NCI-H82 (cell line): Measurements from ENCODE around the gene ETDA.
"Not testable (repeated sequence)": the region's sequence is repeated elsewhere in the genome, so short reads cannot be mapped to it uniquely, and the experiment has no call there.

Experiments
- DNase-seq: peaks from one replicate; lab custom pipeline; 2025; lab: John Stamatoyannopoulos, UW

ETDA gene

DNA sequence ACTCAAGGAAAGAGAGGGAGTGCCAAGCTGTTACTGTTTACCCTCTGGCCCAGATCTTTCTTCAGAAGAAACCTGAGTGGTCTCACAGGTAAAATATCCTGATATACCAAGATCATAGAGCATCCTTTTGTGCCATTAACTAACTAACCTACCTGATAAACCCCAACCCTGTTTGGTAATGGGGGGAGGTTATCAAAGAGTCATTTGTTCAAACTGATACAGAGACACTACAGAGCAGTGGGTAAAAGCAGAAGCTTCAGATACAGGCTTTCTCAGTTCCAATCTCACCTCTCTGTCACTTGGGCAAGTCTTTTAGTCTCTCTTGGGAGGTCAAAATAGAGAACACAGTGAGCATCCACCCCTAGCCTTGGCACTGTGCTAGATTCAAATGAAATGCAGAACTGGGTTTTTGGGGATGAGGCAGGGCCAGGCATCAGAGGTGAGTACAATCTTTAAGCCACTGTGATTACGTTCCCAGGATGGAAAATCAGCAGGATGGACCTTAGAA is at the start of gene ETDA:
Gene ETDA, plus strand, starts transcription at position 51 of the 508 bp plus-strand sequence. CDS start 1,216 bp downstream, outside the sequence.
- DNase-seq: not testable (repeated sequence)

- DNase-seq: peak; percentile 18
Observed at GRCh38 chrX:135206427-135206826, 45.4 kb upstream of the ETDA start.

DNA sequence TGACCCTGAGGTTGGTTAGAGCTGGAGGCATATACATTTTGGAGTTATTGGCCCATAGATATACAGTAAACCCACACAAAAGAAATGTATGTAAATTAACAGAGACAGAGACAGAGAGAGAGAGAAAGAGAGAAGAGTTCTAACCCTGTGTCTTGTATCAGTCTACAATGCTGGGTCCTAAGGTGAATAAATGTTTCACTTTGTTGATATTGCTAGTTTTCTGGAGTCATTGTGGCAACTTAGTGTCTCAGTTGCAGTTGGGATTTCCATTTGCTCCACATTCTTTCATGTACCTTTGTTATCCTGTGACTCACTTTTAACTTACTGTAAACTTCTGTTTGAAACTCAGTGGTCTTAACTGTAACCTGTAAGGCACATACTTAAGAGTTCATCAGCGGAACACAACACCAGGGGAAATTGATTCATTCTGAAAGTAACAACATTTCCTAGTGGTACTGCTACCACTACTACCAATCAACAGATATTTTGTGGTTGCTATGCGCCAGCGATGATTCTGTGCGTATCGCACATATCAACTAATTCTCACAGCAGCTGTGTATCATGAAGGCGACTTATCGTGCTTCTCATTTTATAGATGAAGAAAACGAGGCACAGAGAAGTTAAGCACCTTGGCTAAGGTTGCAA is 38.5 kb upstream of the ETDA start:
- DNase-seq: no peak

GRCh38 chrX:135245989-135246388 is 5.9 kb upstream of the ETDA start:
- DNase-seq: not testable (repeated sequence)

DNA sequence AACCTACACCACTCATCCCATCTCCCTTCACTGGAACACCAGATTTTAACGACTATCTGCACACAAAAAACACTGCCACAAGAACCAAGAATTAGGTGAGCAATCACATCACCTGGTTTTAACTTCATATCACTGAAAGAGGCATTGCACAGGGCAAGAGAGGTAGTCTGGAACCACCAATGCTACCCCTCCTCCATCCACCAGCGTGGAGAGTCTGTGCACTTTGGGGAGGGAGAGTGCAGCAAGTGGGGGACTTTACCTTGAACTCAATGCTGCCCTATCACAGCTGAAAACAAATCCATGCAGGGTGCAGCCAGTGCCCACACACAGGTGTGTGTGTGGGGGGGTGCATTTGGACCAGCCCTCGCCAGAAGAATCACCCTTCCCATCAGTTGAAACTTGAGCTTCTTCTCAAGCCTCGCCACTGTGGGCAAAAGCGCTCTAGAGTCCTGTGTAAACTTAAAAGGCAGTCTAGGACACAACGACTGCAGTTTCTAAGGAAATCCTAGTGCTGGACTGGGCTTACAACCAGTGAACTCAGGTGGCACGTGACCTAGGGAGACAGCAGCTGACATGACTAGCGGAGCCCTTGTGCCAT is 4.3 kb downstream of the ETDA start:
- DNase-seq: not testable (repeated sequence)

DNA sequence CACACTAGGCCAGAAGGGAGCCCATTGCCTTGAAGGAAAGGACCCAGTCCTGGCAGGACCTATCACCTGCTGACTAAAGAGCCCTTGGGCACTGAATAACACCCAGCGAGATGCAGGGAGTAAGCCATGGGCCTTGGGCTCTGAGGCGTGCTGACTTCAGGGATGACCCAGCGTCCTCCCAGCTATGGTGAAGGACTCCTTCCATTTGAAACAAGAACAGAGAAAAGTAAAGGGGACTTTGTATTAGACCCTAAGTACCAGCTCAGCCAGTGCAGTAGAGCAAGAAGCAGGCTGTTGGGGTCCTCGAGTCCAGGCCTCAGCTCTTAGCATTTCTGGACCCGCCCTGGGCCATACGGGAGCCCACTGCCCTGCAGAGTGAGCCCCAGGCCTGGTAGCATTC is 5.1 kb downstream of the ETDA start:
- DNase-seq: no peak

DNA sequence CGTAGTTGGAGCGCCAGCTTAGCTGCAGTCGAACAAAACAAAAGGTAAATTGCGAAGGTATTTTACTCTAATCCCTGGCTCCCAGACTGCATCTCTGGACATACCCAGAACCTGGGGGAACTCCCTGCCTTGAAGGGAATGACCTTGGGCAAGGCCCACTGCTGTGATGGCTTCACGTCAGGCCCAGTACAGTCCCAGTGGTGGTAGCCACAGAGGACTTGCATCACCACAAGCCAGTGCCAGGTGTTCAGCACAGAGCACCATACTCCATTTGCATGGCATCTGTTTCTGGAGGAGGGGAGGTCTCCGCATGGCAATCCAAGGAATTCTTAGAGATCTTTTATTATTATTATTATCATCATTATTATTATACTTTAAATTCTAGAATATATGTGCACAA is 5.6 kb downstream of the ETDA start:
- DNase-seq: no peak

- not testable (repeated sequence) for DNase-seq
Observed at GRCh38 chrX:135260976-135261375, 9.1 kb downstream of the ETDA start.

- DNase-seq: not testable (repeated sequence)
Observed at GRCh38 chrX:135263376-135263775, 11.5 kb downstream of the ETDA start.

DNA sequence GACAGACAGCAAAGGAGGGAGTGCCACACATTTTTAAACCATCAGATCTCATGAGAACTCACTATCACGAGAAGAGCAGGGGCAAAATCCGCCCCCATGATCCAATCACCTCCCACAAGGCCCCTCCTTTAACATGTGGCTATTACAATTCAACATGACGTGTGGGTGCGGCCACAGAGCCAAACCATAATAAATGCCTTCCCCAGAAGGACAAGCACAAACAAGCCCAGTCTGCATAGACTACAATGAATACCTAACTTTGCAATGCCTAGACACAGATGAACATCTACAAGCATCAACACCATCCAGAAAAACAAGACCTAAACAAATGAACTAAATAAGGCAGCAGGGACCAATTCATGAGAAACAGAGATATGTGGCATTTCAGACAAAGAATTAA is 12.3 kb downstream of the ETDA start:
- DNase-seq: no peak

GRCh38 chrX:135273162-135273561 is 21.3 kb downstream of the ETDA start:
- DNase-seq: no peak

DNA sequence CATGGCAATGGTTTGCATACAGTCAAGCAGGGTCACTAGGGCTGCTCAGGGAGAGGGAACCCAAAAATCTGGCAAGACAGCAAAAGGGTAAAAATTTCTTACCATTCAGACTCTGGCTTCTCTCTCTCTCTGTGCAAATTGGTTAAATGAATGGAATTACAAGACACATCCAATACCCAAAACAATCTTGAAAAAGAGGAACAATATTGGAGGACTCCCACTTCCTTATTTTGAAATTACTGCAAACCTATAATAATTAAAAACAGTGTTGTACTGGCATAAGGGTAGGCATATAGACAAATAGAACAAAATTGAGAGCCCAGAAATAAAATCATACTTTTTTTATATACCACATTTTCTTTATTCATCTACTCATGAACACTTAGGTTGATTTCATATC is 24.1 kb downstream of the ETDA start:
- DNase-seq: no peak

DNA sequence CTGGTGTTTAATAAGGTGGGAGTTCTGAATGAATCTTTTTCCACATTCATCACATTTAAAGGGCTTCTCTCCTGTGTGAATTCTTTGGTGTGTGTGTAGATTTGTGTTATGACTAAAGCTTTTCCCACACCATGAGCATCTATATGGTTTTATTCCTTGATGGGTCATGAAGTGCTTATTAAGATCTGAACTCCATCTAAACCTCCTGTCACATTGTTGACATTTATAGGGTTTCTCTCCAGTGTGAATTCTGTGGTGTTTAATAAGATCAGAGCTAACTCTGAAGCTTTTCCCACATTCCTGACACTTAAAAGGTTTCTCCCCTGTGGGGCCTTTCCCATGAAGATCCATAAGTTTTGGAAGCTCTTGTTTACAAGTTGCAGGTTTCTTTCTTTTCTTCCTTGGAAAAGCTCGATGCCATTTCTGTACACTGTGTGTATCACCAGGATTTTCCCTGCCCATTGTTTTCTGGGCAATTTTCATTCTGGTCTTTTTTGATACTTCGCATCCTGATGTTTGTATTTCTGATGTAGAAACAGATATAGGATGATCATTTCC is 35.5 kb downstream of the ETDA start:
- no peak for DNase-seq

DNA sequence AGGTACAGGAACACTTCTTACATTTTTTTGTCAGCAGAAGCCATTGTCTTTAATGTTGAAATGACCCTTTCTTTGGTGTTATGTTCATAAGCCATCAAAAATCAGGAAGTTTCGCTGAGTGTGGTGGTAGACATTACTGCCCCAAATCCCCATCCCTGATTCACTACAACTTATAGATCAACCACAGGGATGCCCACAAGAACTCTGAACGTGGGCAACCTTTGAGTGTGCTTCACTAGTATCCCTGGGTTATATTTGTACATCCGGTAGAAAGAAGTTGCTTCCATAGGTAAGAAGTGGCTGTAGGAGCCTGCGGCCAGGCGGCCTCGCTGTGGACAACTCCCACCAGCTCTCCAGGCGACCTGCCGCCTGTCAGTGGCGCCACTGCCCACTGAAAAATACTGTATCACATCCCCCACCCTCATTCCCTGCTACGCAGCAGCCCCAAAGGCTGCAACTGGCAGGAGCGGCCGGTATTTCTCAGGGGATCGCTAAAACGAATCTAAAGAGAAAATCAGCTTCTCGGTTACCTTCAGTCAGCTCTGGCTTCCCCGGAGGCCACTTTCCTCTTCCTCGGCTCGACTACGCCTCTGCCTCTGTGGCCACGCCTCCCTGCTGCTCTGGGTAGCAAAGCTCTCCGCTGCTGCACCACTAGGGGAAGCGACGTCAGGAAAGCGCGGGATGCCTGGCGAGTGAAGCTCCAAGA is 43.5 kb downstream of the ETDA start:
- DNase-seq: no peak

- DNase-seq: no peak
Observed at GRCh38 chrX:135295944-135296305, 44.1 kb downstream of the ETDA start.

DNA sequence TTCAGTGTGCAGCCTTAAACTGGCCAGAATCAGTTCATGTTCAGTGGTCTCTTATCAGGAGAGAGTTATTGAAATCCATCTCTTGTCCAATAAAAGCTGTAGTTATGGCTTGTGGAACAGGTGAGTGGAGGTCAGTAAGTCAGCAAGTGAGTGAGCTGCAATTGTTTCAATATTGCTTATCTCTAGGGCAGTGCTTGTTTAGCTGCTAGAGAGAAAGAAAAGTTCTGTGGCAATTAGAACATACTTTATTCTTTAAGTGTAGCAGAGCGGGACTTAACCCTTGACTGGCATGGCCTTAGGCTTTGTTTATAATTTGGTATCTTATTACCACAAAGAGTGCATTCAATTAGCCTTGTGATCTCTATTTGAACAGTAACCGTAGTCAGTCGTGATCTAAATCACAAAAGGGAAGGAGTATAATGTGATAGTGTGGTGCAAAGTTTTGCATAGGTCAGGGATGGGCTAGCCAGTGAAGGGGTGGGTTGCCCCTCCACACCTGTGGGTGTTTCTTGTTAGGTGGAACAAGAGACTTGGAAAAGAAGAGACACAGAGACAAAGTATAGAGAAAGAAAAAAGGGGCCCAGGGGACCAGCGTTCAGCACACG is 50.5 kb downstream of the ETDA start:
- no peak for DNase-seq
